HG03097 (cell line): ENCODE results near the gene HSPA12B.

Experiments used
- ATAC-seq: cut with Tn5 transposase; IDR thresholded peaks from one replicate; pipeline ENCODE4 v1.9.1; 2021; ENCODE audit not compliant: unreplicated experiment, low FRiP score

The HSPA12B gene

DNA sequence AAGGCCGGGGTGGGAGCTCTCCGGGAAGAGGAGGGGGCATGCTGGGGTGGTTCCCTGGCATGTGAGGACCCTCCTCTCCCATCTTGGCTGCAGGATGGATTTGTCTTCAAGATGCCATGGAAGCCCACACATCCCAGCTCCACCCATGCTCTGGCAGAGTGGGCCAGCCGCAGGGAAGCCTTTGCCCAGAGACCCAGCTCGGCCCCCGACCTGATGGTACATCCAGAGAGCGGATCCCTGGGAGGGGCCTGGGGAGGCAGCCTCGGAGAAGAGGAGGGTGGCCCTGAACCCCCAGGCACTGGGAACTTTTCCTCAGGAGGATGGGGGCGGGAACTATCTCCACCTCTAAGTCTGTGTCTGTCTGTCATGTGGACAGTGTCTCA lies 68.4 kb downstream of the HSPA12B start:
- no peak for ATAC-seq

DNA sequence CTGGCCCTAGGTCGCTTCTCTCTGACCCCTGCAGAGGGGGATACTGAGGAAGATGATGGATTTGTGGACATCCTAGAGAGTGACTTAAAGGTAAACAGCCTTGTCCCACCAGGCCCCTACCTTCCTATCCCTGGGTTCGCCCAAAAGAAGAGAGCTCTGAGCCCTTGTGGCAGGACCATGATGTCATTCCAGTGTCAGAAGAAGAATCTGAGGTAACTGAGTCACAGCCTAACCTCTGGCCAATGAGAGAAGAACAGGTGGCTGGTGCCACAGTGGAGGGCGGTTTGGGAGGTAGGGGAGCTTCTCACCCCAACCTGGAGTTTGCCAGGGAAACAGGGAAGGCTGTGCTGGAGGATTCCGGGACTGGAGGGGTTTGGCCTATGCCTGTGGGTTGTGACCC lies 68.8 kb downstream of the HSPA12B start:
- no peak for ATAC-seq

DNA sequence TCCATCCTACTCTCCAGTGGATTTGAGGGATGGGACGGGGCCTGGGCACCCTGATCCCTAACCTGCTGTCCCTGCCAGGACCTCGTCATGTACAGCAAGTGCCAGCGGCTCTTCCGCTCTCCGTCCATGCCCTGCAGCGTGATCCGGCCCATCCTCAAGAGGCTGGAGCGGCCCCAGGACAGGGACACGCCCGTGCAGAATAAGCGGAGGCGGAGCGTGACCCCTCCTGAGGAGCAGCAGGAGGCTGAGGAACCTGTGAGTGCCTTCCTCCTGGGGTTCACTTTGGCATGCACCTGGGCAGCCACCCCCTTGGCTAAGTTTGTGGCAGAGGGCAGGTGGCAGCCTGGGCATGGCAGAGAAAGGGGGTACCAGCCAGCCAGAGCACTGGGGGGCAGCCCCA lies 69.4 kb downstream of the HSPA12B start:
- ATAC-seq: no peak
